Liver (tissue), 9 donors: ENCODE data around the gene HERPUD2. TPM values are rescaled to one million over a fixed set of nuclear protein-coding genes. Genes with fewer than 3 reads are reported as not detected.

Source experiments
- DNase-seq: peaks from one replicate; pipeline ENCODE4 v3.0.0-alpha.2; 2017; ENCODE audit warnings: low spot score
- H3K27ac ChIP-seq, 2 donors: one replicate each; pipeline ENCODE4 v1.7.0; 2013; ENCODE audit warnings: inconsistent platforms in 2 of 2, low read length in 2 of 2, control low read depth in 1 of 2, low read depth in 1 of 2, mild to moderate bottlenecking in 1 of 2
- H3K27me3 ChIP-seq, 4 donors: one replicate each; pipeline versions ENCODE4 v1.6.1 to v1.7.0; 2013; ENCODE audit warnings: low read length in 3 of 4, inconsistent platforms in 1 of 4, mild to moderate bottlenecking in 1 of 4, moderate library complexity in 1 of 4; ENCODE audit not compliant: control insufficient read depth in 4 of 4, insufficient read depth in 4 of 4
- H3K36me3 ChIP-seq, 4 donors: one replicate each; pipeline versions ENCODE4 v1.6.1 to v1.7.0; 2013; ENCODE audit warnings: low read length in 3 of 4, mild to moderate bottlenecking in 3 of 4, low read depth in 1 of 4, moderate library complexity in 1 of 4; ENCODE audit not compliant: control insufficient read depth in 4 of 4, insufficient read depth in 3 of 4
- H3K4me1 ChIP-seq, 4 donors: one replicate each; pipeline versions ENCODE4 v1.6.1 to v1.7.0; 2013; ENCODE audit warnings: low read length in 3 of 4, mild to moderate bottlenecking in 3 of 4, moderate library complexity in 1 of 4; ENCODE audit not compliant: control insufficient read depth in 4 of 4, insufficient read depth in 4 of 4
- H3K4me3 ChIP-seq, 3 donors: one replicate each; pipeline versions ENCODE4 v1.6.1 to v1.7.0; 2013; ENCODE audit warnings: low read length in 3 of 3, control low read depth in 1 of 3, low read depth in 1 of 3, mild to moderate bottlenecking in 1 of 3
- H3K9ac ChIP-seq, 2 donors: one replicate each; pipeline ENCODE4 v1.7.0; 2013; ENCODE audit warnings: low read length in 2 of 2, mild to moderate bottlenecking in 2 of 2, moderate library complexity in 2 of 2, control low read depth in 1 of 2, low read depth in 1 of 2
- H3K9me3 ChIP-seq, 4 donors: one replicate each; pipeline versions ENCODE4 v1.6.1 to v1.7.0; 2013; ENCODE audit warnings: low read length in 3 of 4; ENCODE audit not compliant: control insufficient read depth in 4 of 4
- ATF3 ChIP-seq: IDR thresholded peaks from 2 replicates; pipeline ENCODE4 v1.6.1; 2016; ENCODE audit warnings: antibody characterized with exemption
- CTCF ChIP-seq: fragments of 150-350 bp; IDR thresholded peaks from 2 replicates; pipeline ENCODE4 v1.5.1; 2017; ENCODE audit warnings: improper control_type of control experiment, low read depth, low read length; ENCODE audit not compliant: missing input control
- FOXA1 ChIP-seq: IDR thresholded peaks from 2 replicates; pipeline ENCODE4 v1.6.1; 2016; ENCODE audit warnings: antibody characterized with exemption
- FOXA2 ChIP-seq: IDR thresholded peaks from 2 replicates; pipeline ENCODE4 v1.6.1; 2016; ENCODE audit warnings: antibody characterized with exemption
- GABPA ChIP-seq, 2 donors: IDR thresholded peaks in 1 of 2; conservative IDR thresholded peaks in 1 of 2; 2 replicates each; pipeline ENCODE4 v1.6.1; 2016; ENCODE audit warnings: antibody characterized with exemption in 2 of 2, mild to moderate bottlenecking in 1 of 2, moderate library complexity in 1 of 2
- HNF4A ChIP-seq, 2 donors: conservative IDR thresholded peaks; 2 replicates each; pipeline ENCODE4 v1.6.1; 2016; ENCODE audit warnings: antibody characterized with exemption in 2 of 2, mild to moderate bottlenecking in 2 of 2
- HNF4G ChIP-seq: IDR thresholded peaks from 2 replicates; pipeline ENCODE4 v1.6.1; 2016; ENCODE audit warnings: antibody characterized with exemption
- JUND ChIP-seq, 2 donors: IDR thresholded peaks; 2 replicates each; pipeline ENCODE4 v1.6.1; 2016; ENCODE audit warnings: antibody characterized with exemption in 2 of 2
- MAX ChIP-seq: IDR thresholded peaks from 2 replicates; pipeline ENCODE4 v1.6.1; 2016; ENCODE audit warnings: antibody characterized with exemption
- NR2F2 ChIP-seq: IDR thresholded peaks from 2 replicates; pipeline ENCODE4 v1.6.1; 2016; ENCODE audit warnings: antibody characterized with exemption
- RAD21 ChIP-seq, 2 donors: IDR thresholded peaks; 2 replicates each; pipeline ENCODE4 v1.6.1; 2016; ENCODE audit warnings: antibody characterized with exemption in 2 of 2, mild to moderate bottlenecking in 2 of 2
- REST ChIP-seq: IDR thresholded peaks from 2 replicates; pipeline ENCODE4 v1.6.1; 2016; ENCODE audit warnings: antibody characterized with exemption, mild to moderate bottlenecking
- RXRA ChIP-seq, 2 donors: IDR thresholded peaks; 2 replicates each; pipeline ENCODE4 v1.6.1; 2017 to 2018; ENCODE audit warnings: antibody characterized with exemption in 2 of 2, mild to moderate bottlenecking in 1 of 2
- YY1 ChIP-seq: IDR thresholded peaks from 2 replicates; pipeline ENCODE4 v1.6.1; 2016; ENCODE audit warnings: antibody characterized with exemption, mild to moderate bottlenecking
- ZBTB33 ChIP-seq: IDR thresholded peaks from 2 replicates; pipeline ENCODE4 v1.6.1; 2016; ENCODE audit warnings: antibody characterized with exemption
- WGBS: extraction: QIAGEN DNeasy Blood & Tissue Kit; methylation state at CpG from one replicate; pipeline ENCODE4 v1.1.7; 2013; 5-methylcytosine and 5-hydroxymethylcytosine counted together
- polyA plus RNA-seq, 2 donors: library from polyadenylated mRNA; stranded (reverse) in 1 of 2; unstranded in 1 of 2; fragments of 200-250 nt in 1 of 2; fragments of >200 nt in 1 of 2; fragmentation: Nextera tagmentation in 1 of 2; extraction: Ambion mirVana in 1 of 2; gene quantifications; one replicate each; pipeline versions ENCODE4 v1.2.1 to v1.2.3, GENCODE V29; 2013 to 2015
- total RNA-seq, 2 donors: library from RNA; depleted of rRNA; stranded (reverse); fragments of >200 nt; gene quantifications; one replicate each; pipeline ENCODE4 v1.2.3, GENCODE V29; 2014
- donor health status: healthy.
- donor health status: healthy.
- donor health status: healthy.
- donor health status: healthy.
- donor health status: healthy.

Gene HERPUD2
- total and polyA plus RNA-seq, 4 donors: 9.7 to 22.0 (median 13.7) TPM

- Histone ChIP-seq H3K9me3 (no peaks in the 10 kb centered on the region), H3K27ac (no peak overlapping the region), H3K4me1 (peaks cover 3 to 16% (median 7%) of the 10 kb centered on the region in 4 donors), H3K4me3 (no peak overlapping the region), H3K27me3 (no peaks in the 10 kb centered on the region), H3K36me3 (peaks cover 0 to 4% (median under 1%) of the 10 kb centered on the region in 4 donors), H3K9ac (no peak overlapping the region)
- no peak for DNase-seq
- TF ChIP-seq GABPA (IDR thresholded peaks at IDR 0.05 in 1 of 2, conservative IDR thresholded peaks at IDR 0.05 in 1 of 2) (no peak), CTCF (no peak), FOXA1 (no peak), HNF4A (conservative IDR thresholded peaks at IDR 0.05) (no peak), YY1 (no peak), REST (no peak), ATF3 (no peak), MAX (no peak), ZBTB33 (no peak), RAD21 (IDR thresholded peaks at IDR 0.05) (no peak), HNF4G (no peak)
- WGBS: 92% methylated on average over 5 of the region's 5 CpGs
Measured at GRCh38 chr7:35652124-35652523, 42.8 kb downstream of the HERPUD2 start.

- Histone ChIP-seq H3K4me1 (peaks cover 5 to 23% (median 11%) of the 10 kb centered on the region in 4 donors), H3K9me3 (no peaks in the 10 kb centered on the region), H3K9ac (no peak overlapping the region), H3K36me3 (peaks cover 0 to 4% (median under 1%) of the 10 kb centered on the region in 4 donors), H3K27me3 (no peaks in the 10 kb centered on the region), H3K27ac (no peak overlapping the region), H3K4me3 (no peak overlapping the region)
- TF ChIP-seq NR2F2 (no peak), MAX (no peak), FOXA2 (no peak), JUND (IDR thresholded peaks at IDR 0.05) (no peak), RXRA (IDR thresholded peaks at IDR 0.05) (no peak), ATF3 (no peak), HNF4G (no peak)
- WGBS: 97% methylated on average over 4 of the region's 4 CpGs
- DNase-seq: no peak
Measured at GRCh38 chr7:35650751-35651150, 44.2 kb downstream of the HERPUD2 start.
